ENCODE data around the gene THG1L. TPM values are rescaled to one million over a fixed set of nuclear protein-coding genes. Genes with fewer than 3 reads are reported as not detected.

The THG1L gene
- total and polyA plus RNA-seq, 2 experiments from 2014 or later = 12.2 to 13.8 TPM

GRCh38 chr5:157761690-157762621 is 30.7 kb downstream of the THG1L start:
- no peaks in the 10 kb centered on the region for H3K36me3 Mint-ChIP-seq (ENCODE audit: low read depth)
- Histone ChIP-seq H3K79me2 (replicated peaks; ENCODE audit: insufficient read depth) (no peaks in the 10 kb centered on the region), H3K36me3 (ENCODE audit: insufficient read depth) (no peaks in the 10 kb centered on the region; the same call in 1 of the 2 replicates), H2AFZ (no peak overlapping the region), H3K27me3 (ENCODE audit: insufficient read depth) (no peaks in the 10 kb centered on the region), H4K20me1 (replicated peaks; ENCODE audit: insufficient read depth) (no peaks in the 10 kb centered on the region; the same call in 1 of the 2 replicates), H3K9me2 (ENCODE audit: insufficient read depth) (no peaks in the 10 kb centered on the region), H3K4me2 (no peak overlapping the region), H3K27ac (ENCODE audit: low read depth) (no peak overlapping the region), H3K4me3 (no peak overlapping the region), H3F3A (replicated peaks; ENCODE audit: low read depth) (no peaks in the 10 kb centered on the region), H3K4me1 (ENCODE audit: insufficient read depth) (no peaks in the 10 kb centered on the region)
- DNase-seq (ENCODE audit: low spot score) = peak; percentile 88
- H3K27ac Mint-ChIP-seq = no peak overlapping the region
- H3K9me3 Mint-ChIP-seq = no peaks in the 10 kb centered on the region; the same call in 2 of the 3 replicates
- peak; percentile 99 for ATAC-seq
- TF ChIP-seq REST (IDR thresholded peaks at IDR 0.05; ENCODE audit: unreplicated experiment) = no peak
- no peak for TF ChIP-seq JUNB (IDR thresholded peaks at IDR 0.05; ENCODE audit: unreplicated experiment)
- TF ChIP-seq, protein P1, sequence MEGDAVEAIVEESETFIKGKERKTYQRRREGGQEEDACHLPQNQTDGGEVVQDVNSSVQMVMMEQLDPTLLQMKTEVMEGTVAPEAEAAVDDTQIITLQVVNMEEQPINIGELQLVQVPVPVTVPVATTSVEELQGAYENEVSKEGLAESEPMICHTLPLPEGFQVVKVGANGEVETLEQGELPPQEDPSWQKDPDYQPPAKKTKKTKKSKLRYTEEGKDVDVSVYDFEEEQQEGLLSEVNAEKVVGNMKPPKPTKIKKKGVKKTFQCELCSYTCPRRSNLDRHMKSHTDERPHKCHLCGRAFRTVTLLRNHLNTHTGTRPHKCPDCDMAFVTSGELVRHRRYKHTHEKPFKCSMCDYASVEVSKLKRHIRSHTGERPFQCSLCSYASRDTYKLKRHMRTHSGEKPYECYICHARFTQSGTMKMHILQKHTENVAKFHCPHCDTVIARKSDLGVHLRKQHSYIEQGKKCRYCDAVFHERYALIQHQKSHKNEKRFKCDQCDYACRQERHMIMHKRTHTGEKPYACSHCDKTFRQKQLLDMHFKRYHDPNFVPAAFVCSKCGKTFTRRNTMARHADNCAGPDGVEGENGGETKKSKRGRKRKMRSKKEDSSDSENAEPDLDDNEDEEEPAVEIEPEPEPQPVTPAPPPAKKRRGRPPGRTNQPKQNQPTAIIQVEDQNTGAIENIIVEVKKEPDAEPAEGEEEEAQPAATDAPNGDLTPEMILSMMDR (conservative IDR thresholded peaks at IDR 0.05; ENCODE audit: low read depth in 2 of 2) = peak; percentile 81 to 83
- TF ChIP-seq ZNF462 (CRISPR knock-in tag; IDR thresholded peaks at IDR 0.05) = no peak
- no peaks in the 10 kb centered on the region for H3K4me1 Mint-ChIP-seq
- peaks cover 5% of the 10 kb centered on the region for H3K27me3 Mint-ChIP-seq (ENCODE audit: insufficient read depth, low read depth, poor library complexity)
- no peak overlapping the region for H3K4me3 Mint-ChIP-seq
